ENCODE data around the gene NNAT.
A peak's percentile ranks its signal among the peaks of the same experiment; 100 is the strongest.

Gene NNAT

DNA sequence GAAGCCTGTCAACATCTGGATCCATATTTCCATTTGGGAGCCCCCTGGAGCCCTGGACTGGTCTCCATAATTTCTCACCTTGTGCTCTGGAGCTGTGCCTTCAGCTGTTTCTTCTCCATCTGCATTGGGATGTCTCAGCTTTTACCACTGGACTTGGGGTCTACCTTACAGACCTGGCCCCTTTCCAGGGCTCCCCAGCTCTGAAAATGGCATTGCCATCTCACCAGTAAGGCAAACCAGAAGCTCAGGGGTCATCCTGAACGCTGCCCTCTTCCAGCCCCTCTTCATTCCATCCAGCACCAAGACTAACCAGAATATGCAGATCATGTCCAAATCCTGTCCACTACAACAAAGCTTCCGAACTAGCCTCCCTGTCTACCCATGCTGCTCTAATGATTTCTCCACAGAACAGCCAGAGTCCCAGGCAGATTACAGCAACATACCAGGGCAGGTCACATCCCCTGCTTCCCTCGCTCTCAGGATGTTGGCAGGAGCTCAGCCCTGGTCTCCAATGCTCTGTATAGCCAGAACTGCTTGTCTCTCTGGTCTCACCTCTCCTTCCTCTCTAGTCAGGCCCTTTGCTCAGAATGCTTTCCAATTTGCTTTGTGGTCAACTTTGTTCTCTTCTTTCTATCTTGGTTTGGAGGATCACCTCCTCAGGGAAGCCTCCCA lies 17.7 kb upstream of the NNAT start:
- no peak for DNase-seq

DNA sequence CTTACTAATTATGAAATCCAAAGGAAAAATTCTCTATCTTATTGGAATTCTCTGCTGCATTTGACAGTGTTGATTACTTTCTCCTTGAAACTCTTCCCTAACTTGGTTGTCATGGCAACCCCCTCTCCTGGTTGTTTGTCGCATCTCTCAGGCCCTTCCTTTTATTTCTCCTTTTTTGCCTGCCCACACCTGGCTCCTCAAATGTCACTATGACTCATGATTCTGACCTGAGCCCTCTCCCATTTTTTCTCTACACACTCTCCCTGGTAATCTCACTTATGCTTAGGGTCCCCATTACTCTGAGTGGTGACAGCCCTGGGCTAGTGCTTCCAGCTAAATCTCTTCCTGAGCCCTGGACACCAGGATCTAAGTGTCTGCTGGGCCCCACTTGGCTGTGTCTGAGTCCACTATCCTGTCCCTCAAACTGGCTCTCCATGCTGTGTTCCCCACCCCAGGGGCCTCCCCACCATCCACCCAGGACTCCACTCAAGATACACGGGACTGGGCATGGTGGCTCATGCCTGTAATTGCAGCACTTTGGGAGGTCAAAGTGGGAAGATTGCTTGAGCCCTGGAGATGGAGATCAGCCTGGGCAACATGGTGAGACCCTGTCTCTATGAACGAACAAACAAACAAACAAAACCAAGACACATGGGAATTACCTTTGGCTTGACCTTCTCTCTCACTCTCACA lies 16.5 kb upstream of the NNAT start:
- no peak for DNase-seq

DNA sequence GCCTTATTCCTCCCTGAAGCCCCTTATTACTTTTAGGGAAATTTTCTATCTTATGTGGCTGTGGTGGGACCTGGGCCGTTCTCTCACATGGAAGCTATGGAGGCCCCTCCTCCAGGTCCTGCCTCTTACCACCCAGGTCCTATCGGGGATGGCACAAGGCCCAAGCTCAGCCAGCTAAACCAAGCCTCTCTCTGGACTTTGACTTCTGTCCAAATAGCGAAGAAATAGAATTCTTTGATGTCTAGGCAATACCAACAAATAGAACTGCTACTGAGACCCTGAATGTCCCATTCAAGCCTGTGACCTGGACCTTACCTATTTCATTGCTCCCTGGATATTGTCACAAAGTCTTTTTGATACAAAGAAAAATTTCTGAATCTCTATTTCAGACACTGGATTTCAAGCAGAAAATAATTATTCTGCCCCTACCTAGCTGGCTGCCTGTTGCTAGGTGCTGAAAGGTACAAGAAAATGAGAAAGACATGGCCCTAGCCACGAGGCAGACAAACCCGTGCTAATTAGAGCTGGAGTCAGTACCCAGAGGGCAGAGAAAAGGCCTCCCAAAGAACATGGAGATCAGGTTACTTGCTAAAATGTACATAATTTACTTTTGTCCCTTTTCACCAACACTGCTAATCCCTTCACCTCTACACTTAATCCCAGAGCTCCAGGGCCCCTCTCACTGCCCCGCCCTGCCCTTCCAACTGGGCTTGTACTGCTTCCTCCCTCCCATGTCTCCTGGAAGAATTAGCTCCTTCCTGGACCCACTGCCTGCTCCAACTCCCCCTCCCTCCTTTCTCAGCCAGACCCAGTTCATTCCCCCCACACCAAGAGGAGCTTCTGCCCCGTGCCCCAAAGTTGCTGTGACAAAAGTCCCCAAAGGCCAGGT lies 15.5 kb upstream of the NNAT start:
- no peak for DNase-seq

DNA sequence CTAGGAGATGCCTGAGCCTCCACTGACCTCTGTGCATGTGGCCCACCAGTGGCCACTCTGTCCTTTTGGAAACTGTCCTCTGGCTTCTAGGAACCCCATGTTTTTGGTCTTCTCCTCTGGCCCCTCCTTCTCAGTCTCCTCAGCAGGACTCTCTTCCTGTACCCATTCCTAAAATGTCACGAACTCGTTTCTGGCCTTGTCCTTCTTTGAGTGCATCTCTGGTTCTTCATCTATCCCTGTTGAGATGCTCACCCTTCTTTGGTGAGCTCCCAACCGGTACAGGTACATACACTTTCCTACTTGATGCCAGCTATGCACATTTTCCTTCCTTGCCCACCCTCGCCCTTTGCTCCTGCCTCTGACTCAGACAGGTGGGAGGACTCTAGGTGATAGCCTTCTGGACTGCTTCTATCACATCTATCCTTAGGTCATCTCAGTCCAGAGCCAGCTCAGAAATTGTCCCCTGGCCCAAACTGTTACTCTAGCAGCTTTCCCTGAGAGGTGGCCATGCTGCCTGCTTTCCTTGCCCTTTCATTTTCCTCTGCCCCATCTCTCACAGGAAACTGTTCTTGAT lies 14.8 kb upstream of the NNAT start:
- no peak for DNase-seq

DNA sequence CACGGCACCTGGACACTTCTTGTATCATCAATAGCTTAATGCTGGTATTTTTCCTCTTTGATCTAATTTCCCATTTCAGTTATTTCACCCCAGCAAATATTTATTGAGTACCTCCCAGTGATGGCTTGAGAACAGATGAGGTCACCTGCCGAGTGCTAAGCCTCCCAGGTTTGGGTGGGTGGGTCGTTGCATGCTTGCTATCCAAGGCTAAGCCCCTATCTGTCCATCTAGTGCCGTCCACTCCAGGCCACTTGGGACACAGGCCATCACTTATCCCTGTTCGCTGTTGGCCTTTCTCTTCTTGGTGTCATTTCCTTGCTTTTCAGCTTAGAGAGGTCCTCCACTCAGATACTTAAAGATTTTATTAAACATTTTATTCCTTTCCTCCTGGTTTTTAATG lies 10.8 kb upstream of the NNAT start:
- no peak for DNase-seq

DNA sequence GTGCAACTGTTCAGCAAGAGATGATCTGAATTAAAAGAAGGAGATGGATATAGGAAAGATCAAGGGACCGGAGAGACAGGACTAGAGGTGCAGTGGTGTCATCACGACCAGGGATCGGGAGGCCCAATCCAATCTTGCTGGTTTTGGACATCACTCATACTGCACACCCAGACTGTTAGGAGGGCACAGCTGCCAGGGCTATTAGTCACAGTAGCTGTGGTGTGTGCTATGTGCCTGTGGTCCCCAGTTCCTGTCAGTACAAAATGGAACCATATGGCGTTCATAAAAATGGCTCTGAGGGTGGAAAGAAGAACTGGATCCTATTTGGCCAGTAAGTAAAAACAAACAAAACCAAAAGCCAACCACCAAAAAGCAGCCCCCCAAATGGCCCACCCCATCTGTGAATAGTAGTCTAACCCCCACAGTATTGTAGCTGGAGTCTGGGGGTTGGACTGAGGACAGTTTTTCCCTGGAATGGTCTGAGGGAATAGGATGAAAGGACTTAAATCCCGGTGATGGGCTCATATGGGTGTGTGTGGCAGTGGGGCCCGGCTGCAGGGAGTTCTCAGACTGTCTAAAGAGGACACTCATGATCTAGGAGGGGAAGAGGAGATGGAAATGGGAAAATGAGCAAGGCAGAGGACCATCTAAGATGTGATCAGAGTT lies 9.3 kb upstream of the NNAT start:
- no peak for DNase-seq

DNA sequence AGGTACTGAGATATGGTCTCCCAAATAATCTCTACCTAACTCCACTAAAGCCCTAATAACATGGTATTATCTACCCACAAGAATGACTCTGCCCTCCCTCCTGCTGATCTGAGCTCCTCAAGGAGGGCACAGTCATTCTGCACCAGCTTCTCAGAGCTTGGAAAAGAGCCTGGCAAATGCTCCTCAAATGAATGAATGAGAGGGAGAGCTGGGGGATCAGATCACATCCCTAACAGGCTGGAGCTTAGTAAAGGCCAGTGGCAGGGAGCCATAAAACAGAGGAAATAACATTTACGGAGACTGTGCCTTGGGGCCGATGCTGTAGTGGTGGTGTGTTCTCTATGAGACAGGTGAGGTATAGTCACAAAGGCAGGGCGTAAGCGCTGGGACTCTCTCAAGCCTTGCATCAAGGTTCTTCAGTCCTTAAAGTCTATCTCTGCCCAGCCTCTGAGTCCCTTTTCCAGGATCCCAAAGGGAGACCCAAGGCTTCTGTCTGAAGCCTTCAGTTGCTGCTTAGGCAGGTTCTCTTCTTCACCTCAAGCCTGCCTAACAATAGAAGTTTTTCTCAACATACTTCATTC lies 7.2 kb upstream of the NNAT start:
- no peak for DNase-seq

DNA sequence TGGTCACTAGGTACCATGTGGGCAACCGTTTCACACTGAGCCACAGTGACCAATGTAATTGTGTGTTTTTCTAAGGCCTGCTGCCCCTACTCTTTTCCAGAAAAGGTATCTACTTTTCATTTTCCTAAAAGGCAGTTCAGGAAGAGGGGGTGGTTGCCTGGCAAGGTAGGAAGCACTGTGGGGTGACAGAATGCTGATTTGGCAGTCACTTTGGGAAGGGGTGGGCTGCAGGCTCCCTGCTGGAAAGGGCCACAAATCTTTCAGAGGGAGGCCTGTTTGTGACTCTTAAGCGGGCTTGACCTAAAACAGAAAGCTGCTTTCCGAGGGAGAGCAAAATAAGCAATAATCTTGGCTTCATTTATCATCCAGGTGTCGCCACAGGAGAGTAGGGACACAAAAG lies 5.2 kb upstream of the NNAT start:
- DNase-seq, result no peak

DNA sequence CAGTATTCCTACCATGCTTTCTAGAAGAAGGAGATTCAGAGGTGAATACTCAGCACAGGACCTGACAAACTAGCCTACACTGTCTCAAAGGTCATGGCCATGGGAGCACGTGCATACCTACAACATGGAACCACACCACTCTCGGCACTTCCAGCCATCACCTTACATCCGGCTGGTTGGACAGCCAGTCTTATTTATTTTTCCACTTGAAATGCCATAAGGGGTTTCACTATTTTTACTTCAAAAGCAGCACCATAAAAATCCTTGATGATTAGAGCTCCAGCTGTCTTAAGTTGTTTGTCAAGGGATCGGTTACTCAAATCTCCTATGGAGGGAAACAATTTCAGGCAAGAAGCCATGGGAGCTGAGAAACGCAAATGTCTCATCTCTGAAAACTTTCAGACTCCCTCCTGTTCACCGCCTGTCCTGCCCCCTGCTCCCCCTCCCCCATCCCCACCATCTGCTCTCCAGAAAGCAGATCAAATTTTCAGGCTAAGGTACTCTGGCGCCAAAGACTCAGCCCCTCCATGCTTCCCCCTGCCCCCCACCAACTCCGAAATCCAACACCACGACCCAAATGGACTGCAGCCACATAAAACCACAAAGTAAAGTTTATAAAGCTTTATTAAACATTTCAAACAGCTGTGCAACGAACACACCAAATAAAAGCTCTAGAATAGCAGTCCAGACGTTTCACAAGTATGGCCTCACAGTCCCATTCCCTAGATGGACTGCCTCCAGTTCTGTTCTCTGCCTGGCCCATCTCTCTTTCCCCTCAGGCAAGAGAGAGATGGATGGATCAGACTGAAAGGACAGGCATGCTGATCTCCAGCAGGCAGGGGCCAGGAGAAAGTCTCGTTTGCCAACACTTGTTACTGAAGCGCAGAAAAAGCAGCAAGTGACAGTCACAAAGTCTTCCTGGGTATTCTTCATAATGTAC lies 4.0 kb upstream of the NNAT start:
- DNase-seq, result no peak

DNA sequence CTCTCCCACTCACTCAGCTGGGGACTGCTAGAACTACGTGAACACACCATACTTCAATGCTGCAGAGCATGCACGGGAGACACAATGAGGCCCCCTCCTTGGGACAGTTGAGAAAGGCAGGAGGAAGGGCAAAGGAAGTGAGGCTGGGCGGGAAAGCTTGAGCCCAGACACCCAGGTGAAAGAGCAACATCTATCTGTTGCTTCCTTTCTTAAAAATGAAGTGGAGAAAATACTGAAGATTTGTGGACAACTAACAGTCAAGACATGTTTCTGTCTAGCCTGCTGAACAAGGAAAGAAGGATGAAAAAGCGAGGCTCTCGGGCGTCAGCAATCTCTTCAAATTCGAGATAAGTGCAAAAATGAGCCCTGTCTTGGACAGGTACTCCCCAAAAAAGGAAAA lies 3.0 kb upstream of the NNAT start:
- DNase-seq, result no peak

DNA sequence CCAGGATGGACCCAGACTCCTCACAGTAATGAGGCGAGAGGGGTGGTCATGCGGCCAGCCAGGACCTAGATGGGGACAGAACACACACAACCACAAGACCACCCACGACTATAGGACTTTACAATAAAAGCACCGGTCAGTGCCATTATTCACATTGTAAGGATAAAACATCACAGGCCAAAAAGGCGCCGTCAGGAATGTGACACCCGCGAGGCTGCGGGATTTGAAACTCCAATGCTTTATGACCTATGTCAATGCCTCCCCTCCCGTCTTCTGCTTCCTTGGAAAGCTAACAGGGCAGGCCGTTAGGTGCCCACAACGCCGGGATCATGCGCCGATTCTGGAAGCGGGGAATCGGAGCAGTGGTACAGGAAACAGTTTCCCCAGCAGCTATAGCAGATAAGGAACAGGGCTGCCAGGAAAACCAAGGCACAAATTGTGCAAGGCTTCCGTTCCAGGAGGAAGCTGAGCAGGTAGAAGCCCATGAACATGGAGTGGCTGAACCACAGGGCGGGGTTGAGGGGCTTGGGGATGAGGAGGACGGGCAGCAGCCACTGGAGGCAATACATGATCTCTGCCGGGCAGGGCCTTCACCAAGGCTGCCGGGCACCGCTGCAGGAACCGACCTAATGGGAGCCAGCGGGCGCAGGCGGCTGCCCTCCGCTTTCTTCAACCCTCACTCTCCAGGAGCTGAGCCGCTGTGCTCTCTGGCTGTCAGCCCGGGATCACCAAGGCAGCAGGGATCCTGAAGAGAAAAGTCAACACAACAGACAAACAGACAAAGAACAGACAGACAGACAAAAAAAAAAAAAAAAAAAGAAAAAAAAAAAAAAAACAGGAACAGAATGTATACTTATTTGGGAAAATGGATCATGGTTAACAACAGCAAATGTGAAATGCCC lies 2.2 kb upstream of the NNAT start:
- DNase-seq, result peak; percentile 59

DNA sequence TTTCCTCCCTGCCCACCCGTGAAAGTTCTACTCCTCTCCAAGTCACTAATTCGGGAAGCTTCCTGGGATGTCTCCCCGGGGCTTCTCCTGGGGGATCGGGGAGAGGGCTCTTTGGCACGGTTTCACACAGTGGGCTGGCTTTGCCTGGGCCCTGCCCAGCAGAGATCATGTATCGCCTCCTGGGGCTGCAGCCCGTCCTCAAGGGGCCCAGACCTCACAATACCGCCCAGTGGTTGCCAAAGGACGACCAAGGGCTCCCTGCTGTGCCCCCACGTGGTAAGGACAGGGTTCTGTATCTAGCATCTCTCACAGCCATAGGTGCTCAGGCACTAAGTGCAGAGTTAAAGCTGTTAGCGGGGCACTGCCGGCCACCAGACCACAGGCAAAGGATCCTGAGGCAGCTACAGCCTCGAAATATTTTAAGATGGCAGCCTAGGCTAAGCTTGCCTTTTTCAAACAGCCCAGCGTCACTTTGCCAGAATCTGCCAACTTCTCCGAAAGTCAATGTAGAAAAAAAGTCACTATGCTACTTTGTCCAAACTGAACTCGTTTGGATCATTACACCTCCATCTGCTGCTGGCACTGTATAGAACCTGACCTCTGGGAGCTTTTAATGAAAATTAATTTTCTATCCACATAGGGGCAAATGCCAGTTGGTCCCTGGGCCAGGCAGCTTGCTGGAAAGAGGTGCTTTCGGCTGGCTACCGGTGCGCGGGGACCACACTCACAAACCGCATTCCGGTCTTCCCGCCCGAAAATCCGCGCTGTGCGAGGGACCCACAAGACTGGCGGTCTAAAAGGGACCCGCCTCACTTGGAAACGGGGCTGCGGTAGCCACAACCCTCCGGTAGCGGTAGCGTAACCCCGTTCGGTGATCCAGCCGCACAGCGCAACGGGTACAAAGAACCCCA lies 1.3 kb upstream of the NNAT start:
- DNase-seq, result no peak

DNA sequence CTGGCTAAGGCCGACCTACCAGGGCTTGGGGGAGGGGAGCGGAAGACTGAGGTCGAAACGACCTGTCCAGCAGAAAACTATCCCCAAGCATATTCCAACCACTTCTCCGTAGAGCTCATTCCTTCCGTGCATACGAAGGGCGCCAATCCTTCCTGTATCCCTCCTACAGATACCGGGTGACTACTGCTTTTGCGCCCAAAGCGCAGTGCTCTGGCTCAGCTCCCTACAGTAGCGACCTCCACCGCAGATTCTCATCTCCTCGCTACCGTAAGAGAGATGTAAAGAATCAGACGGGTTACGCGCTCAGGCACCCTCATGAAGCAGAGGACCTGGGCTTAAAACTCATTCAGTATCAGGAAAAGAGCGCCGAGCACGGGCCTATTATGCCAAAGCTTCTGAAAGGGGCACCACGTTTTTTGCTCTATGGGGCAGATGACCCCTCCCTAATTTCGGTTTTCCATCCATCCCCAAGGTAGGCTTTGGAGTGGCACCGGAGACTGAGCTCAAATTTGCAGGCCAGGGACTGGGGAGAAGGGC lies 563 bp upstream of the NNAT start:
- no peak for DNase-seq

DNA sequence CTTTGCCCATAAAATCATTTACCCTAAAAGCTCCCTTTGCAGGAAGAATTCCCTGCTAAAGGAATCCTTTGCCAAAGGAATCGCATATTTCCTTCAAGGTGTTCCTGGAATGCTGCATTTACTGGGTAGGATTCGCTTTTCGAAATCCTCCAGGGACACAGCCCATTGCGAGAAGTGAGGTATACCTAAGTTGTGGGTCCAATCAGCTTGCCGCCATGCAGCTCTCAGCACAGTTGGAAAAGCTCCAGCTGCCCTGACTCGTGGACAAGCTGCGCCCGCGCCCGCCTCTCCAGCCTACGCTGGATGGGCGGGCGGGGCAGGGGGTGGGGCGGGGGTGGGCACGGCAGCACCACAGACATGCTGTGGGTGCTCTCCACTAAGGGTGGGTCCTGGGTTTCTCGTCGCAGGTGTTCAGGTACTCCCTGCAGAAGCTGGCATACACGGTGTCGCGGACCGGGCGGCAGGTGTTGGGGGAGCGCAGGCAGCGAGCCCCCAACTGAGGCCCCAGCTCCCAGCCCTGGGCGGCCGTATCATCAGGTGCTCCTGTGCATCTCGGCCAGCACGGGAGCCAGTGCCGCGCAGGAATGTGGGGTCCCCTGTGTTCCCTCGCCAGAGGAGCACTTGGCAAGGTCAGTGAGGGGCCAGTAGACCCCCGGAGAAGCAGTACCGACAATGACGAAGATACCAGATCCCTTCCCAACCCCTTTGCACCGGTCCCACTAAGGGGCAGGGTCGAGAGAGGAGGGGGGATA lies 1.4 kb downstream of the NNAT start:
- DNase-seq, result no peak

DNA sequence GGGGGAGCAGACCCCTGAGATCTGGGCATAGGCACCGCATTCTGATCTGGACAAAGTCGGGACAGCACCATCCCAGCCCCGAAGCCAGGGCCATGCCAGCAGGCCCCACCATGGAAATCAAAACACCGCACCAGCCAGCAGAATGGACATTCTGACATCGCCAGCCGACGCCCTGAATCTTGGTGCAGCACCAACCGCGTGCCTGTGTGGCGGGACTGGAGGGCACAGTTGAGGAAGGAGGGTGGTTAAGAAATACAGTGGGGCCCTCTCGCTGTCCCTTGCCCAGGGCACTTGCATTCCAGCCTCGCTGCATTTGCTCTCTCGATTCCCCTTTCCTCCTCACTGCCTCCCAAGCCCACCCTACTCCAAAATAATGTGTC lies 2.0 kb downstream of the NNAT start:
- no peak for DNase-seq

DNA sequence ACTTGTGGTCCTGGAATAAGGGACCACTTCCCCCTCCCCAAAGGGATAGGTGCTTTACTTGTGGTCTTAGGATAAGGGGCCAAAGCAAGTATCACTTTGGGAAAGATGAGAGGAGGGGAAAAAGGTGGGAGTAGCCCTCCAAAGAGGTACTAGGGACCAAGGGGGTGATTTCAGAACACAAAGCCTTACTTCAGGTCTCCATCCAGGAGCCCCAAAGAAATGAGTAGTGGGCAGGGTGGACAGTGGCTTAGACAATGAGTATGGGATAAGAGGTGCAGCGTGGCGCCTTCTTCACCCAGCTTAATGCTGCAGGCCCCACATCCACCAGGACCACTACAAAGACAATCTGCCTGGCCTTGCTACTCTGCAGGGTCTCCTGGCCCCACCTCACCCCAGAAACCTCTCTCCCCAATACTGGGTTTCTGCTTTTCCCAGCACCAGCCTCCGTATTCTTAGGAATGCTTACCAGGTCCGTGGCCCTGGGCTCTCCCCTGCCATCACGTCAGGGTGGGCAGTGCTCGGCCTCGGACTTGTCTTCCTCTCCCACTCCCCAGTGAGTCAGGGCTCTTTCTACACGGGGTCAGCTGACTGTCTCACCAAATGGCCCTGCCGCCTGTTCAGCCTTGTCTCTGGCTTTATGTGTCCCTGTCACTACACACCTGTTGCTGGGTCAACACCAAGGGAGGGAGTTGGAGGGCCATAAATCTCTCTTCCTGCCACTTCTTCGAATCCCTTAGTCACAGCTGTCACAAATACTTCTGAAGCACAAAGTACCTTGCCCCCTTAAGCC lies 3.1 kb downstream of the NNAT start:
- DNase-seq, result no peak

Measured in midbrain (tissue), 1 donor.